Transverse colon (tissue), 4 donors: ENCODE results near the gene TLX1. TPM values are rescaled to one million over a fixed set of nuclear protein-coding genes. Genes with fewer than 3 reads are reported as not detected.

Experiments used
- DNase-seq: peaks from one replicate; pipeline ENCODE4 v3.0.0-alpha.2; 2019
- H3K27ac ChIP-seq, 4 donors: fragments of 200-600 bp; sonication (generic); 2 replicates each; pipeline ENCODE4 v1.5.1; 2016 to 2018; ENCODE audit warnings: inconsistent platforms in 4 of 4
- H3K27me3 ChIP-seq: fragments of 200-600 bp; sonication (generic); 2 replicates; pipeline ENCODE4 v1.5.1; 2017; ENCODE audit warnings: inconsistent platforms
- H3K36me3 ChIP-seq, 4 donors: fragments of 200-600 bp; sonication (generic); 2 replicates each; pipeline ENCODE4 v1.5.1; 2017 to 2019; ENCODE audit warnings: inconsistent platforms in 4 of 4
- H3K4me1 ChIP-seq, 4 donors: fragments of 200-600 bp; sonication (generic); 2 replicates each; pipeline ENCODE4 v1.5.1; 2017 to 2020; ENCODE audit warnings: inconsistent platforms in 4 of 4
- H3K4me3 ChIP-seq, 4 donors: fragments of 200-600 bp; sonication (generic); 1 replicate in 1 of 4; 2 replicates in 3 of 4; pipeline versions ENCODE4 v1.5.1 to v1.6.1; 2017 to 2019; ENCODE audit warnings: inconsistent platforms in 4 of 4
- H3K9me3 ChIP-seq, 2 donors: fragments of 200-600 bp; sonication (generic); 2 replicates each; pipeline ENCODE4 v1.5.1; 2017 to 2019; ENCODE audit warnings: inconsistent platforms in 2 of 2
- EP300 ChIP-seq: sonication (generic); formaldehyde crosslinking; IDR thresholded peaks from one replicate; pipeline ENCODE4 v1.6.1; 2017; ENCODE audit warnings: antibody characterized with exemption, low read depth
- POLR2A ChIP-seq: fragments of 450-650 bp; IDR thresholded peaks from one replicate; pipeline ENCODE4 v1.6.1; 2016; ENCODE audit warnings: antibody characterized with exemption, mild to moderate bottlenecking, moderate library complexity
- POLR2AphosphoS5 ChIP-seq, 3 donors: sonication (generic); formaldehyde crosslinking; IDR thresholded peaks; one replicate each; pipeline ENCODE4 v1.6.1; 2016; ENCODE audit warnings: antibody characterized with exemption in 3 of 3
- WGBS, 2 donors: methylation state at CpG; one replicate each; pipeline ENCODE4 v1.1.5; 2018; ENCODE audit warnings: low coverage in 1 of 2; 5-methylcytosine and 5-hydroxymethylcytosine counted together
- in situ Hi-C, 4 donors: fragments of 200-750 bp; cut with MboI; loops; one replicate each; pipeline versions ENCODE4 v1.15.0 to v1.15.1; 2017; ENCODE audit warnings: low sequenced_read_pairs in 3 of 4, low pct_ligation_motif_present in 1 of 4, low pct_unique_long_range_greater_than_20kb in 1 of 4
- intact Hi-C: fragments of 100-400 bp; cut with DNase I; formaldehyde crosslinking; loops from one replicate; pipeline ENCODE4 v1.15.1; 2023; ENCODE audit warnings: low total_unique reads
- total RNA-seq, 4 donors: library from RNA; depleted of rRNA; stranded (reverse); fragments of >200 nt; gene quantifications; one replicate each; pipeline ENCODE4 v1.1.0, GENCODE V29; 2016
- TF ChIP-seq, protein P1 (sequence below), 5 experiments: fragments of 200-600 bp in 3 of 5; fragments of 450-650 bp in 2 of 5; sonication (generic) in 3 of 5; IDR thresholded peaks; 1 replicate in 2 of 5; 2 replicates in 3 of 5; pipeline ENCODE4 v1.5.1; 2016 to 2017; ENCODE audit warnings: antibody characterized with exemption in 5 of 5, inconsistent platforms in 3 of 5, mild to moderate bottlenecking in 2 of 5, moderate library complexity in 1 of 5

Gene TLX1
- total RNA-seq, 4 donors from 2014 or later = 0.14 to 0.60 TPM; not detected in 2

DNA sequence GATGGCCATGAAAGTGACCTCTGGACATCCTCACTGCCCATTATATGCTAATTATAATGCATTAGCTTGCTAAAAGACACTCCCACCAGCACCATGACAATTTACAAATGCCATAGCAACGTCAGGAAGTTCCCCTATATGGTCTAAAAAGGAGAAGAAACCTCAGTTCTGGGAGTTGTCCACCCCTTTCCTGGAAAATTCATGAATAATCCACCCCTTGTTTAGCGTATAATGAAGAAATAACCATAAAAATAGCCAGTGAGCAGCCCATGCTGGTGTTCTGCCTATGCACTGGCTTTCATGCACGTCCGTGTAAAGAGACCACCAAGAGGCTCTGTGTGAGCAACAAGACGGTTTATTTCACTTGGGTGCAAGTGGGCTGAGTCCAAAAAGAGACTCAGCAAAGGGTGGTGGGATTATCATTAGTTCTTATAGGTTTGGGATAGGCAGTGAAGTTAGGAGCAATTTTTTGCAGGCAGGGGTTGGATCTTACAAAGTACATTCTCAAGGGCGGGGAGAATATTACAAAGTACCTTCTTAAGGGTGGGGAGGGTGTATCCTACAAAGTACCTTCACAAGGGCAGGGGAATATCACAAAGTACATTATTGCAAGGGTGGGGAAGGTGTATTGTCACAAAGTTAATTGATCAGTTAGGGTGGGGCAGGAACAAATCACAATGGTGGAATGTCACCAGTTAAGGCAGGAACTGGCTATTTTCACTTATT is 52.5 kb downstream of the TLX1 start:
- 71 to 76% methylated on average over 6 of the region's 6 CpGs for WGBS, 2 donors
- Histone ChIP-seq H3K27me3 (peaks cover 29% of the 10 kb centered on the region), H3K9me3 (no peaks in the 10 kb centered on the region), H3K36me3 (no peaks in the 10 kb centered on the region), H3K4me3 (no peak overlapping the region), H3K4me1 (no peaks in the 10 kb centered on the region), H3K27ac (no peak overlapping the region)
- intact Hi-C loops = no loop called here
- in situ Hi-C loops = no loop called here
- TF ChIP-seq POLR2AphosphoS5 (IDR thresholded peaks at IDR 0.05) (no peak), EP300 (no peak), POLR2A (no peak)
- TF ChIP-seq, protein P1, sequence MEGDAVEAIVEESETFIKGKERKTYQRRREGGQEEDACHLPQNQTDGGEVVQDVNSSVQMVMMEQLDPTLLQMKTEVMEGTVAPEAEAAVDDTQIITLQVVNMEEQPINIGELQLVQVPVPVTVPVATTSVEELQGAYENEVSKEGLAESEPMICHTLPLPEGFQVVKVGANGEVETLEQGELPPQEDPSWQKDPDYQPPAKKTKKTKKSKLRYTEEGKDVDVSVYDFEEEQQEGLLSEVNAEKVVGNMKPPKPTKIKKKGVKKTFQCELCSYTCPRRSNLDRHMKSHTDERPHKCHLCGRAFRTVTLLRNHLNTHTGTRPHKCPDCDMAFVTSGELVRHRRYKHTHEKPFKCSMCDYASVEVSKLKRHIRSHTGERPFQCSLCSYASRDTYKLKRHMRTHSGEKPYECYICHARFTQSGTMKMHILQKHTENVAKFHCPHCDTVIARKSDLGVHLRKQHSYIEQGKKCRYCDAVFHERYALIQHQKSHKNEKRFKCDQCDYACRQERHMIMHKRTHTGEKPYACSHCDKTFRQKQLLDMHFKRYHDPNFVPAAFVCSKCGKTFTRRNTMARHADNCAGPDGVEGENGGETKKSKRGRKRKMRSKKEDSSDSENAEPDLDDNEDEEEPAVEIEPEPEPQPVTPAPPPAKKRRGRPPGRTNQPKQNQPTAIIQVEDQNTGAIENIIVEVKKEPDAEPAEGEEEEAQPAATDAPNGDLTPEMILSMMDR (IDR thresholded peaks at IDR 0.05) = no peak
- no peak for DNase-seq

Other genes starting within 250 kb of the TLX1 start
- gene SLF2, start 218.3 kb upstream of the TLX1 start, total RNA-seq = 10 to 100 TPM; 25.4 to 55.1 (median 33.1) TPM
- 100 to 1,000 TPM in 3 of 4 donors, 10 to 100 TPM in 1; 94.0 to 221 (median 121) TPM for gene SEMA4G, start 161.8 kb upstream of the TLX1 start, total RNA-seq
- 100 to 1,000 TPM in 1 of 4 donors, 10 to 100 TPM in 3; 32.5 to 104 (median 77.1) TPM for gene MRPL43, start 143.8 kb upstream of the TLX1 start, total RNA-seq
- gene TWNK, start 143.8 kb upstream of the TLX1 start, total RNA-seq = 10 to 100 TPM in 1 of 4 donors, 1 to 10 TPM in 3; 1.1 to 12.7 (median 3.3) TPM
- gene LZTS2, start 131.5 kb upstream of the TLX1 start, total RNA-seq = 10 to 100 TPM; 41.8 to 86.8 (median 56.6) TPM
- gene PDZD7, start 100.2 kb upstream of the TLX1 start, total RNA-seq = 1 to 10 TPM in 1 of 4 donors, under 1 TPM in 2, not detected in 1; 0.27 to 2.0 (median 0.64) TPM
- 100 to 1,000 TPM in 1 of 4 donors, 10 to 100 TPM in 3; 47.8 to 442 (median 53.1) TPM for gene SFXN3, start 100.1 kb upstream of the TLX1 start, total RNA-seq
- 10 to 100 TPM in 2 of 4 donors, 1 to 10 TPM in 2; 3.8 to 18.8 (median 10.0) TPM for gene KAZALD1, start 69.3 kb upstream of the TLX1 start, total RNA-seq
- not detected for gene LBX1, start 98.2 kb downstream of the TLX1 start, total RNA-seq
- 100 to 1,000 TPM in 1 of 4 donors, 10 to 100 TPM in 2, 1 to 10 TPM in 1; 8.6 to 195 (median 32.0) TPM for gene BTRC, start 222.9 kb downstream of the TLX1 start, total RNA-seq